ENCODE results near the gene CMTM6.
"Not testable (repeated sequence)": the region's sequence is repeated elsewhere in the genome, so short reads cannot be mapped to it uniquely, and the experiment has no call there.

The CMTM6 gene

GRCh38 chr3:32522682-32523081 lies 20.0 kb upstream of the CMTM6 start:
- DNase-seq (ENCODE audit: low read depth, low spot score), result no peak
- no peak overlapping the region for H3K4me3 ChIP-seq (ENCODE audit: low read length)
- H3K36me3 ChIP-seq (ENCODE audit: control insufficient read depth, insufficient read depth, low read length), result no peaks in the 10 kb centered on the region; the same call in 1 of the 2 replicates
- H3K4me1 ChIP-seq (ENCODE audit: control insufficient read depth, insufficient read depth, low read length), result no peaks in the 10 kb centered on the region
- H3K27ac ChIP-seq (ENCODE audit: low read length), result no peak overlapping the region
- WGBS (ENCODE audit: insufficient coverage, insufficient read length), result no CpG with 5 or more reads among the region's 7 CpGs
- no peaks in the 10 kb centered on the region for H3K9me3 ChIP-seq (ENCODE audit: control insufficient read depth, insufficient read depth, low read length)
- no peaks in the 10 kb centered on the region for H3K27me3 ChIP-seq (ENCODE audit: control insufficient read depth, insufficient read depth, low read length)

- not testable (repeated sequence) for H3K9me3 ChIP-seq (ENCODE audit: control insufficient read depth, insufficient read depth, low read length); H3K36me3 ChIP-seq (ENCODE audit: control insufficient read depth, insufficient read depth, low read length); H3K4me3 ChIP-seq (ENCODE audit: low read length); DNase-seq (ENCODE audit: low read depth, low spot score); H3K27me3 ChIP-seq (ENCODE audit: control insufficient read depth, insufficient read depth, low read length); H3K27ac ChIP-seq (ENCODE audit: low read length); H3K4me1 ChIP-seq (ENCODE audit: control insufficient read depth, insufficient read depth, low read length)
- WGBS (ENCODE audit: insufficient coverage, insufficient read length), result no CpG with 5 or more reads among the region's 5 CpGs
These were observed 16.3 kb upstream of the CMTM6 start for GRCh38 chr3:32518921-32519320.

GRCh38 chr3:32516751-32517150 lies 14.1 kb upstream of the CMTM6 start:
- not testable (repeated sequence) for H3K4me3 ChIP-seq (ENCODE audit: low read length); H3K27me3 ChIP-seq (ENCODE audit: control insufficient read depth, insufficient read depth, low read length); H3K4me1 ChIP-seq (ENCODE audit: control insufficient read depth, insufficient read depth, low read length); H3K36me3 ChIP-seq (ENCODE audit: control insufficient read depth, insufficient read depth, low read length); H3K9me3 ChIP-seq (ENCODE audit: control insufficient read depth, insufficient read depth, low read length); DNase-seq (ENCODE audit: low read depth, low spot score); H3K27ac ChIP-seq (ENCODE audit: low read length)
- no CpG with 5 or more reads among the region's 9 CpGs for WGBS (ENCODE audit: insufficient coverage, insufficient read length)

GRCh38 chr3:32511005-32511404 lies 8.4 kb upstream of the CMTM6 start:
- WGBS (ENCODE audit: insufficient coverage, insufficient read length), result no CpG with 5 or more reads among the region's 2 CpGs

GRCh38 chr3:32510075-32510724 lies 7.5 kb upstream of the CMTM6 start:
- Histone ChIP-seq H3K4me3 (ENCODE audit: low read length) (no peak overlapping the region), H3K9me3 (ENCODE audit: control insufficient read depth, insufficient read depth, low read length) (no peaks in the 10 kb centered on the region), H3K4me1 (ENCODE audit: control insufficient read depth, insufficient read depth, low read length) (peaks cover 2% of the 10 kb centered on the region; the same call in 1 of the 2 replicates), H3K27me3 (ENCODE audit: control insufficient read depth, insufficient read depth, low read length) (no peaks in the 10 kb centered on the region), H3K36me3 (ENCODE audit: control insufficient read depth, insufficient read depth, low read length) (no peaks in the 10 kb centered on the region), H3K27ac (ENCODE audit: low read length) (no peak overlapping the region)
- WGBS (ENCODE audit: insufficient coverage, insufficient read length), result no CpG with 5 or more reads among the region's 3 CpGs
- no peak for DNase-seq (ENCODE audit: low read depth, low spot score)

More at GRCh38 chr3:32511005-32511404, 8.4 kb upstream of the CMTM6 start:
- Histone ChIP-seq H3K4me1 (ENCODE audit: control insufficient read depth, insufficient read depth, low read length) (peaks cover 2% of the 10 kb centered on the region; the same call in 1 of the 2 replicates), H3K27me3 (ENCODE audit: control insufficient read depth, insufficient read depth, low read length) (no peaks in the 10 kb centered on the region), H3K9me3 (ENCODE audit: control insufficient read depth, insufficient read depth, low read length) (no peaks in the 10 kb centered on the region), H3K4me3 (ENCODE audit: low read length) (no peak overlapping the region), H3K27ac (ENCODE audit: low read length) (no peak overlapping the region), H3K36me3 (ENCODE audit: control insufficient read depth, insufficient read depth, low read length) (no peaks in the 10 kb centered on the region)
- DNase-seq (ENCODE audit: low read depth, low spot score), result no peak

GRCh38 chr3:32508711-32509110 lies 6.1 kb upstream of the CMTM6 start:
- Histone ChIP-seq H3K4me3 (ENCODE audit: low read length) (no peak overlapping the region), H3K36me3 (ENCODE audit: control insufficient read depth, insufficient read depth, low read length) (no peaks in the 10 kb centered on the region), H3K27me3 (ENCODE audit: control insufficient read depth, insufficient read depth, low read length) (no peaks in the 10 kb centered on the region), H3K4me1 (ENCODE audit: control insufficient read depth, insufficient read depth, low read length) (peaks cover 3% of the 10 kb centered on the region; the same call in 1 of the 2 replicates), H3K27ac (ENCODE audit: low read length) (no peak overlapping the region), H3K9me3 (ENCODE audit: control insufficient read depth, insufficient read depth, low read length) (no peaks in the 10 kb centered on the region)
- WGBS (ENCODE audit: insufficient coverage, insufficient read length), result no CpG with 5 or more reads among the region's 7 CpGs
- no peak for DNase-seq (ENCODE audit: low read depth, low spot score)

GRCh38 chr3:32506466-32506865 lies 3.8 kb upstream of the CMTM6 start:
- Histone ChIP-seq H3K4me1 (ENCODE audit: control insufficient read depth, insufficient read depth, low read length) (peaks cover 3% of the 10 kb centered on the region; the same call in 1 of the 2 replicates), H3K9me3 (ENCODE audit: control insufficient read depth, insufficient read depth, low read length) (no peaks in the 10 kb centered on the region), H3K27ac (ENCODE audit: low read length) (no peak overlapping the region), H3K36me3 (ENCODE audit: control insufficient read depth, insufficient read depth, low read length) (no peaks in the 10 kb centered on the region), H3K4me3 (ENCODE audit: low read length) (no peak overlapping the region), H3K27me3 (ENCODE audit: control insufficient read depth, insufficient read depth, low read length) (no peaks in the 10 kb centered on the region)
- no CpG with 5 or more reads among the region's 4 CpGs for WGBS (ENCODE audit: insufficient coverage, insufficient read length)
- DNase-seq (ENCODE audit: low read depth, low spot score), result no peak

- no peak overlapping the region for H3K27ac ChIP-seq (ENCODE audit: low read length)
- no peak for DNase-seq (ENCODE audit: low read depth, low spot score)
- H3K36me3 ChIP-seq (ENCODE audit: control insufficient read depth, insufficient read depth, low read length), result no peaks in the 10 kb centered on the region
- no peaks in the 10 kb centered on the region for H3K9me3 ChIP-seq (ENCODE audit: control insufficient read depth, insufficient read depth, low read length)
- peak overlapping the region; percentile 10; the same call in 1 of the 2 replicates for H3K4me3 ChIP-seq (ENCODE audit: low read length)
- H3K4me1 ChIP-seq (ENCODE audit: control insufficient read depth, insufficient read depth, low read length), result peaks cover 3% of the 10 kb centered on the region; the same call in 1 of the 2 replicates
- 100% methylated on average over 2 of the region's 6 CpGs for WGBS (ENCODE audit: insufficient coverage, insufficient read length)
- no peaks in the 10 kb centered on the region for H3K27me3 ChIP-seq (ENCODE audit: control insufficient read depth, insufficient read depth, low read length)
These were observed 264 bp upstream of the CMTM6 start for GRCh38 chr3:32502946-32503286.

- no peaks in the 10 kb centered on the region for H3K36me3 ChIP-seq (ENCODE audit: control insufficient read depth, insufficient read depth, low read length)
- H3K4me1 ChIP-seq (ENCODE audit: control insufficient read depth, insufficient read depth, low read length), result peaks cover 3% of the 10 kb centered on the region; the same call in 1 of the 2 replicates
- H3K4me3 ChIP-seq (ENCODE audit: low read length), result peak overlapping the region; percentile 64; the same call in 1 of the 2 replicates
- H3K27ac ChIP-seq (ENCODE audit: low read length), result no peak overlapping the region
- H3K27me3 ChIP-seq (ENCODE audit: control insufficient read depth, insufficient read depth, low read length), result no peaks in the 10 kb centered on the region
- no CpG with 5 or more reads among the region's 4 CpGs for WGBS (ENCODE audit: insufficient coverage, insufficient read length)
- DNase-seq (ENCODE audit: low read depth, low spot score), result no peak
- H3K9me3 ChIP-seq (ENCODE audit: control insufficient read depth, insufficient read depth, low read length), result no peaks in the 10 kb centered on the region
These were observed 902 bp downstream of the CMTM6 start for GRCh38 chr3:32501783-32502117.

- Histone ChIP-seq H3K9me3 (ENCODE audit: control insufficient read depth, insufficient read depth, low read length) (no peaks in the 10 kb centered on the region), H3K4me3 (ENCODE audit: low read length) (no peak overlapping the region; the same call in 1 of the 2 replicates), H3K36me3 (ENCODE audit: control insufficient read depth, insufficient read depth, low read length) (no peaks in the 10 kb centered on the region), H3K27me3 (ENCODE audit: control insufficient read depth, insufficient read depth, low read length) (no peaks in the 10 kb centered on the region), H3K27ac (ENCODE audit: low read length) (no peak overlapping the region), H3K4me1 (ENCODE audit: control insufficient read depth, insufficient read depth, low read length) (peaks cover 2% of the 10 kb centered on the region; the same call in 1 of the 2 replicates)
- no CpG with 5 or more reads among the region's 25 CpGs for WGBS (ENCODE audit: insufficient coverage, insufficient read length)
- DNase-seq (ENCODE audit: low read depth, low spot score), result no peak
These were observed 1.5 kb downstream of the CMTM6 start for GRCh38 chr3:32500880-32501782.
